ENCODE results near the gene SCP2. TPM values are rescaled to one million over a fixed set of nuclear protein-coding genes. Genes with fewer than 3 reads are reported as not detected.

SCP2 gene
- total RNA-seq, 1 donor from 2014 or later: 61.9 TPM

- Histone ChIP-seq H3K4me1 (peaks cover 44% of the 10 kb centered on the region), H3K27me3 (no peaks in the 10 kb centered on the region), H3K27ac (peak overlapping the region; percentile 89), H3K9me3 (no peaks in the 10 kb centered on the region), H3K36me3 (no peaks in the 10 kb centered on the region), H3K4me3 (no peak overlapping the region)
- DNase-seq (ENCODE audit: extremely low spot score in 2 of 2): peak in 1 of 2 donors; percentile 88
- TF ChIP-seq POLR2AphosphoS5 (IDR thresholded peaks at IDR 0.05; ENCODE audit: insufficient read depth in 1 of 2, low read depth in 1 of 2) (no peak), CTCF (IDR thresholded peaks at IDR 0.05) (no peak), POLR2A (IDR thresholded peaks at IDR 0.05) (no peak)
- intact Hi-C loops (cut with DNase I): no loop called here
Observed at GRCh38 chr1:53060579-53060978, 133.5 kb downstream of the SCP2 start.

GRCh38 chr1:53061123-53061858 lies 134.2 kb downstream of the SCP2 start:
- H3K4me1 ChIP-seq: peaks cover 44% of the 10 kb centered on the region
- H3K27me3 ChIP-seq: no peaks in the 10 kb centered on the region
- H3K27ac ChIP-seq: peak overlapping the region; percentile 89
- no peak for TF ChIP-seq CTCF (IDR thresholded peaks at IDR 0.05)
- no peak for TF ChIP-seq POLR2A (IDR thresholded peaks at IDR 0.05)
- peak in 1 of 2 donors; percentile 69 for TF ChIP-seq POLR2AphosphoS5 (IDR thresholded peaks at IDR 0.05; ENCODE audit: insufficient read depth in 1 of 2, low read depth in 1 of 2)
- peak in 1 of 2 donors; percentile 89 for DNase-seq (ENCODE audit: extremely low spot score in 2 of 2)
- no peaks in the 10 kb centered on the region for H3K36me3 ChIP-seq
- H3K9me3 ChIP-seq: no peaks in the 10 kb centered on the region
- peak overlapping the region; percentile 56 to 86 for H3K4me3 ChIP-seq
- intact Hi-C loops (cut with DNase I): no loop called here

GRCh38 chr1:53061859-53062707 lies 135.0 kb downstream of the SCP2 start, which contains the start of gene PODN:
Gene PODN (plus strand): TSS chr1:53062213. CDS start chr1:53069856, 7,643 bp downstream.
- peak within 1 kb of the TSS; percentile 89 for H3K27ac ChIP-seq
- peak in 1 of 2 donors; percentile 88 for DNase-seq (ENCODE audit: extremely low spot score in 2 of 2)

GRCh38 chr1:53062708-53063591 lies 135.9 kb downstream of the SCP2 start:
- intact Hi-C loops (cut with DNase I): no loop called here

More at GRCh38 chr1:53061859-53062707, 135.0 kb downstream of the SCP2 start, which contains the start of gene PODN:
- Histone ChIP-seq H3K4me1 (peaks cover 44% of the 10 kb centered on the region), H3K36me3 (no peaks in the 10 kb centered on the region), H3K9me3 (no peaks in the 10 kb centered on the region), H3K27me3 (no peaks in the 10 kb centered on the region), H3K4me3 (peak within 1 kb of the TSS; percentile 56 to 86)
- intact Hi-C loops (cut with DNase I): no loop called here
- TF ChIP-seq POLR2A (IDR thresholded peaks at IDR 0.05) (no peak), POLR2AphosphoS5 (IDR thresholded peaks at IDR 0.05; ENCODE audit: insufficient read depth in 1 of 2, low read depth in 1 of 2) (peak in 1 of 2 donors; percentile 14), CTCF (IDR thresholded peaks at IDR 0.05) (no peak)

More at GRCh38 chr1:53062708-53063591, 135.9 kb downstream of the SCP2 start:
- peak in 1 of 2 donors; percentile 10 for TF ChIP-seq POLR2AphosphoS5 (IDR thresholded peaks at IDR 0.05; ENCODE audit: insufficient read depth in 1 of 2, low read depth in 1 of 2)
- no peak for TF ChIP-seq CTCF (IDR thresholded peaks at IDR 0.05)
- no peak for TF ChIP-seq POLR2A (IDR thresholded peaks at IDR 0.05)
- peak in 1 of 2 donors; percentile 83 for DNase-seq (ENCODE audit: extremely low spot score in 2 of 2)
- Histone ChIP-seq H3K36me3 (no peaks in the 10 kb centered on the region), H3K4me1 (peaks cover 38% of the 10 kb centered on the region), H3K4me3 (peak overlapping the region; percentile 56 to 86), H3K27ac (peak overlapping the region; percentile 89), H3K27me3 (no peaks in the 10 kb centered on the region), H3K9me3 (no peaks in the 10 kb centered on the region)
